AG09309 (cell line): Measurements from ENCODE around the gene UCN.

Experiments used
- DNase-seq: peaks from one replicate; pipeline ENCODE4 v3.0.0-alpha.2; 2010; ENCODE audit warnings: low read depth
- H3K4me3 ChIP-seq: 2 replicates; pipeline ENCODE4 v1.5.1; 2011; ENCODE audit warnings: mild to moderate bottlenecking, low read depth, low read length, moderate library complexity; ENCODE audit not compliant: control insufficient read depth
- CTCF ChIP-seq: IDR thresholded peaks from 2 replicates; pipeline ENCODE4 v1.5.1; 2011; ENCODE audit warnings: mild to moderate bottlenecking, low read depth, low read length, inconsistent platforms; ENCODE audit not compliant: insufficient read depth, control insufficient read depth; ENCODE audit errors: missing control alignments

Gene UCN

GRCh38 chr2:27285481-27285880 is 22.8 kb downstream of the UCN start:
- H3K4me3 ChIP-seq, result no peak overlapping the region
- DNase-seq, result no peak
- TF ChIP-seq CTCF, result no peak

GRCh38 chr2:27284996-27285395 is 23.2 kb downstream of the UCN start:
- no peak for DNase-seq

DNA sequence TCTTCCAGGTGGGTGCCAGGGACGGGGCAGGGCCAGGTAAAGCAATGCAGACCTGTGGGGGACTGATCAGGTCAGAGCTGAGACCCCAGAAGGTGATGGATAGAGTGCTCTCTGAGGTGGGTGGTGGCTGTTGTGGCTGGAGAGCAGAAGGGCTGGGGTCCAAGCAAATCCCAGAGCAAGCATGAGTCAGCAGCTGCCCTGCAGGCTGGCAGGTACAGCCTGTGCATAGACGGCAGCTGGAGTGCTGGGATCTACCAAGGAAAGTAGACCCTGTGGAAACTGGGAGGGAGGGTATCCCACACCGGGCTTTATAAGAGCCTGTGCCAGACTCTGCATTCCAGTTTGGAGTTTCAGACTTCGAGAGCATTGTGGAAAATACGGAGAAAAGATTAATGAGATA is 25.4 kb downstream of the UCN start:
- no peak overlapping the region for H3K4me3 ChIP-seq
- no peak for TF ChIP-seq CTCF
- DNase-seq, result no peak

More at GRCh38 chr2:27284996-27285395, 23.2 kb downstream of the UCN start:
- no peak overlapping the region for H3K4me3 ChIP-seq
- TF ChIP-seq CTCF, result no peak

GRCh38 chr2:27281855-27282559 is 26.2 kb downstream of the UCN start, which contains the start of gene TRIM54:
Gene TRIM54 (plus strand): TSS chr2:27282429. CDS start chr2:27282732, 303 bp downstream.
- no peak for TF ChIP-seq CTCF
- no peak within 1 kb of the TSS for H3K4me3 ChIP-seq
- DNase-seq, result no peak

- DNase-seq, result no peak
- H3K4me3 ChIP-seq, result no peak overlapping the region
- TF ChIP-seq CTCF, result no peak
Observed at GRCh38 chr2:27281442-27281841, 26.8 kb downstream of the UCN start.

DNA sequence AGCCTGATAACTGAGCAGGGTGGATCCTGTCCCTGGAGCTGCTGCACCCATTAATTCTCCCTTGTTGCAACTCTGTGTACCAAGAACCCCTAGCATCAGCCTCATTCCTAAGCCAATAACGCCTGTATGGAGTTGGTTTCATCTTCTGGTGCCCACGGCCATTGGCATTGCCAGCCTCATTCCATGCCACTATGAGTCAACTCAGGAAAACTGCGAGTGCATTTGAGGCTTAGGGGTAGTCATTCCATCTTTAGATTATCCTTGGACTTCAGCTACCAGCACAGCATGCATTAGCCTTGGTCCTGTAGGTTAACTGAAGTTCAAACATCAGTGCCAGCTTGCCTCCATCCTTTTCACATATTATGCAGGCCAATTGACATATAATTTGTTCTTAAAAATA is 27.4 kb downstream of the UCN start:
- DNase-seq, result no peak
- TF ChIP-seq CTCF, result no peak
- no peak overlapping the region for H3K4me3 ChIP-seq
